HCEC 1CT (cell line): ENCODE measurements around the gene NXPH1.

Source experiments
- DNase-seq: peaks from one replicate; pipeline ENCODE4 v3.0.0-alpha.2; 2017

The NXPH1 gene

GRCh38 chr7:8437606-8438005 lies 4.2 kb downstream of the NXPH1 start:
- DNase-seq, result no peak

GRCh38 chr7:8440670-8441069 lies 7.3 kb downstream of the NXPH1 start:
- DNase-seq, result no peak

DNA sequence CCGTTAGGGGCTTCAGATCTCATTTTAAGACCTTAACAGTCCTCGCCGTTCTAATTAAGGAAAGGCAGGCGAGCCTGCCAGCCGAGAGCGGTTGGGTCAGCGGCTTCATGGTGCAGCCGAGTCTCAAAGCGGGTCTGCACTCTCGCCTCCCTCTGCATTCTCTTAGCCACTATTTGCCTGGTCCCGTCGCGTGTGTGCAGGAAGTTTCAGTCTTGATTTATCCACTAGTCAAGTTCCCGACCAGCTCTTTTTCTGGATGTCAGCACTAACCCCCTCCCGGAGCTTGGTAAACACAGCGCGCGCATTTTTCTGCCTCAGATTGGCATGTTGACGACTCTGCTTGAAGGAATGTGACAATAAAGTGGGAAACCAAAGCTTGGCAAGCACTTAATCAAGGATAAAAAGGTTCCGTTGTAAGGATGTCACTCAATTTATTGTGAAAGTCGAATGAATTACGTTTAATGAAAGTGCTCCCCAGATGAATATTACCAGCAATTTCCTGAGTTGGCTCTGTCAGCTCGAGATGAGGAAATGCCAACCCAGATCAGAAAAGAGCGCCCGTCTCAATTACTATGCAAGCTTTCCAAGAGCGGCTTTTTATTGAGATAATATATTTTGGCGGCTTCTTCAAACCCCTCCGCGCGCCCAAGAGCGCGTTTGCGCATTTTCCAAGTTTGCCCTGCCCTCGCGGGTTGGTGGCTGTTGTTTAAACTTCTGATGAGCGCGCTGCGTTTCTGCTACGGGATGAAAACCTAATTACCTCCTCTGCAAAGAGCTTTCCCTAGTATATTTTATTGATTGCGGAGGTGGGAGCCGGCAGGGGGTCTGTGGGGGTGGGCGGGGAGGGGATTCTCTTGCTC lies 7.9 kb downstream of the NXPH1 start:
- no peak for DNase-seq

DNA sequence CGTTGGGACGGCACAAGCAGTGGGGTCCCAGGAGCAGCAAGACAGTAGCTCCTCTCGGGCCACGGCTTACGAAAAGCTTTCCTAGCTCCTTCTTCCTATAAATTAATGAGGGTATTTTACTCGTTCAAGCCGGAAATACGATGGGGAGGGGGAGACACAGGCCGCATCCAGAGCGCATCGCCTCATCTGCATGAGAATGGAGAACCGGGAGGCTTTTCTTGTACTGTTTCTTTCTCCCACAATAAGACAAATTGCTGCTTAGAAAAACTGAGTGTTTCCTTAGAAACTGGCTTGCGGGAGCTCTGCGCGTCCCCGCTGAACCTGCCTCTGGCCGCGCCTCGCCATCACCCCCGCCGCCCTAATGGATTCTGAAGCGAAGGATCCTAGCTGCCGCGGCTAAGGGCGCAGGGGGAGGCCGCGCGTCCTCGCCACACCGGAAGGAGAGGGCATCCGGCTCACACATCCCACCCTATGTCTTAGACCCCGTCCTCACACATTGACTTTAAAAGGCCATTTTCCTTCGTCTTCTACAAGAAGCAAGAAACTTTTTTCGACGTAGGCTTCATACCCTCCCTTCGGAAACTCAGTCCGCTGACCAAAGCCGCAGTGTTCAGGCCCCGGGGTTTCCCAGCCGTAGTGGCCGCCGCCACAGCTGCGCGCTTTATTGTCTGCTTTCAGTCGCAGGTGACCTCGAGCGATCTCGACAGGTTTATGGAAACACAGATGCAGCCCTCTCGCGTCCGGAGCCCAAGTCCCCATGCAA lies 8.8 kb downstream of the NXPH1 start:
- no peak for DNase-seq

DNA sequence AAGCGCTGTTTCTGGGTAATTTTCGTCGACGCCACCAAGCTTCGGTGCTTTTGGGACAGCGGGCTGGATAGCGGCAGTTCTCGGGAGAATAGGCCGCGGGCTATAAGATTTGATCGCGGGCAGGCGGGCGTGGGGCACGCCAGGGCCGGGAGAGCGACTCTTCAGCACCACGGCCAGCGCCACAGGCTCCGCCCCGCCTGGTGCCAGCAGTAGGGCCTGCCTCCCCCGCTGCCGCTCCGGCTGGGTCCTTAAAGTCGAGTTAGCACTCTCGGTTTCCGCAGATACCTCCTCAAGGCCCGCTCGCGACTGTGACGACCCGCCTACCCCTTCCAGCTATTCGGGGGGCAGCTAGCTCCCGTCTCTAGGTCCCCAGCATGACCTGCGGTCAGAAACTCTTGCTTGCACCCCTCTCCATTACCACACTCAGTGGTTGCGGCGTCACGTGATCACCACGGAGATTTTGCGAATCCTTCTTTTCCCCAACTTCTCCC lies 9.4 kb downstream of the NXPH1 start:
- no peak for DNase-seq

DNA sequence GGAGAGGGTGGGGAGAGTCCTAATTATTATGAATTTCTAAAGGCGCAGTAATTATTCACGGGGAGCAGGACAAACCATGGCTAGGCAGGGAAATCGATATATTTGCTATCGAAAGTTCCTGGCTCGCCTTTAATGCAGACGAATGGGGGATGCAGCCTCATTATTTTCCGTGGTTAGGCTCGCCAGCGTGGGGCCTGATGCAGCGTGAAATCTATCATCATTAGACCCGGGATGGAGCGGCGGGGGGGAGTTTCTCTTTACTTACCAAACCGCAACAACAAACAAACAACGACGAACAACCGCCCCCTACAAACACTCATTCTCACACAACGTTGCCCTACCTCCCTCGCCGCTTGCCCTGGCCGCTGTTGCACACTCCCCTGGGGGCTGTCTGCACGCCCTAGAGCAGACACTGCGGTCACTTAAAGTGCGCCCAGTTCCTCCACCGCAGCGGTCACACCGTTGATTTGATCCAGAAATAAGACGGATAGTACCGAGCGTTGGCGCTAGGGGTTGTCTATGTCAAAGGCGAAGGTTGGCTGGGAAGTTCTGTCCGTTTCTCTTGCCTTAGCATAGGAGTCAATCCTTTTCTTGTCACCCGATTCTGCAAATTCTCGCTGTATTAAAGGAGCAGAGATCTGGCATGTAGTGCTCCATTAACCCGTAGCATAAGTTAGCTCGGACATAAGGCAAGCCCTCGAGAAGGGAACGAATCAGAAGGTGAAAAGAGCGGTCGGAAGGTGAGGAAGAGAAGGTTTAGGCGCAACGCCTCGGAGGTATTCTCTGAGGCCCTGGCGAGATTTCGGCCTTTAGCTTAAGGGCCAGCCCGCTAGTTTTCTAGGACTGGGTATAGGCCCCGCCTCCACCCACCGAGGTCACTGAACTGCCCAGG lies 10.4 kb downstream of the NXPH1 start:
- no peak for DNase-seq

DNA sequence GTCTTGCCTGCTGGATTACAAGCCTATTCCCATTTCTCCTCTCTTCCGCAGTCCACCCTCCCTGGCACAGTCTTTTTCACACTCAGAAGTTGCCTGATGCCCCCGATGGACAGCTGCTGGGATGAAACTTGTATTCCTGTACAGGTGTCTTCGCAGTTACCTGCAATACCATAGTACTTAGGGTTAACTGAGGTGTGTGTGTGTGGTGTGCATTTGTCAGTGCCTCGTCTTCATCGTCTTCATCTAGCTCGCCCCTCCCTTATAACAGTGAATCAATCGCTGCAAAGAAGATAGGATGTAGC lies 11.0 kb downstream of the NXPH1 start:
- DNase-seq, result no peak

GRCh38 chr7:8453535-8453934 lies 20.1 kb downstream of the NXPH1 start:
- DNase-seq, result no peak

DNA sequence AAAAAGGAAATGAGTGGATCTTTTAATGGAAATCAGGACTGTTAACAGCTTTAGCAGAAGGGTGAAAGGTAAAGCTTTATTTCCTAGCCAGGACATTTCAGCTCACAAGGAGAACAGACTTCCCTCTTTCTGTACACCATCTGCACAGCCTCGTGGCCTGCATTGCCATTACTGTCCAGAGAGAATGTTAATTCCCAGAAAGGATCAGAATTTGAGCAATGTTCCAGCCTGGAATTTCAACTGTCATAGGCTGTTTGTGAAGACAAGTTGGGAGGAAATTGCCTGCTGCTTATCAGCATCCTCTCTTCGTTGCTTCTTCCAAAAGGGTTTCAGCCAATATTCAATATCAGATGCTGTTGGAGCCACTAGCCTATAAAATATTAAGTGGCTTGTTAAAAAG lies 22.0 kb downstream of the NXPH1 start:
- no peak for DNase-seq

DNA sequence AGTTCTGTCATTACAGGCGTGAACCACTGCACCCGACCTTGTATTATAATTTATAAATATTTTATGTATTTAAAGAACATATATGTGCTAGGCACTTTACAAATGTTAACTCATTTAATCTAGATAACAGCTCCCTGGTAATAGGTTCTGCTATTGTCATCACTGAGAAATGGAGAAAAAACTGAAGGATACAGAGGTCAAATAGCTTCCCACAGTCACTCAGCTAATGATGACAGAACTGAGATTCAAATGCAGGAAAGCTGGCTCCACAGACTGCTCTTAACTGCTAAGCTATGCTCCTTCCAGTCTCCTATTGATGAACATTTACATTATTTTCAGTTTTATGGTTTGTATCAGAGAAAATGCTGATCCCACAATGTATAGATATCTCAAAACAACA lies 28.9 kb downstream of the NXPH1 start:
- DNase-seq, result no peak

DNA sequence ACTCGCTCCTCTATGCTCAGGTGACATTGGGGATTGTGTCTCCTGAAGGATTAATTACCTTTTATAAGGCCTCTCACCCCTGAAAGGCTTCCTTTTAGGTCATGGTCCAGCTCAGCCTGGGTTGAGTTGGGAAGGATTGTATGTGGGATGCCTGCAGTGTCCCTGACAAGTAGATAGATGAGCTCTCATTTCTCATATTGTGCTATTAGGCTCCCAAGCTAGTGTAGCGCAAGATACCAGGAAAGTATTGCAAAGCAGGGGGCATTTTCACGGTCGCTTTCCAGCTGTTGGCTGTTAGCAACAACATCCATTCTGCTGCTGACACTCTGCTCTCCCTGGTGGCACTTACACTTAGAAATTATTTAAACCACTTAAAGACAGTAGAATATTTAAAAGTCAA lies 31.9 kb downstream of the NXPH1 start:
- DNase-seq, result no peak

DNA sequence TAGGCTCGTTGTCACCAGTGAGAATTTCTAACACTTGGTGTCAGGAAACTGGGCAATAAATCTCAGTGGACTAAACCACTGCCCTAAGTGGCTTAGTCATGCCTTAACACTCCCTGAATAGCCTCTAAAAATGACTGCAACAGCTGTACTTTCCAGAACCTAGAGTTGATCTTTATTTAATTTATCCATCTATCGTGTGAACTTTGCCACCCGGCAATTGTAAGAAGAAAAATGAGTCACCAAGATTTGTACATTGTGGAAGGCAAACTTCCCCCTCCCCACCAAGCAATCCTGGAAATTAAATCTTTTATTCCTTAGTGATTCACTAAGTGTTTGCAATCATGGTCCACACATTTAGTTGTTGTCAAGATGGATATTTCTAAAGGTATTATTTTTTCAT lies 47.1 kb downstream of the NXPH1 start:
- no peak for DNase-seq

- no peak for DNase-seq
Measured at GRCh38 chr7:8481096-8481495, 47.7 kb downstream of the NXPH1 start.

GRCh38 chr7:8481752-8482446 lies 48.5 kb downstream of the NXPH1 start:
- DNase-seq, result no peak

DNA sequence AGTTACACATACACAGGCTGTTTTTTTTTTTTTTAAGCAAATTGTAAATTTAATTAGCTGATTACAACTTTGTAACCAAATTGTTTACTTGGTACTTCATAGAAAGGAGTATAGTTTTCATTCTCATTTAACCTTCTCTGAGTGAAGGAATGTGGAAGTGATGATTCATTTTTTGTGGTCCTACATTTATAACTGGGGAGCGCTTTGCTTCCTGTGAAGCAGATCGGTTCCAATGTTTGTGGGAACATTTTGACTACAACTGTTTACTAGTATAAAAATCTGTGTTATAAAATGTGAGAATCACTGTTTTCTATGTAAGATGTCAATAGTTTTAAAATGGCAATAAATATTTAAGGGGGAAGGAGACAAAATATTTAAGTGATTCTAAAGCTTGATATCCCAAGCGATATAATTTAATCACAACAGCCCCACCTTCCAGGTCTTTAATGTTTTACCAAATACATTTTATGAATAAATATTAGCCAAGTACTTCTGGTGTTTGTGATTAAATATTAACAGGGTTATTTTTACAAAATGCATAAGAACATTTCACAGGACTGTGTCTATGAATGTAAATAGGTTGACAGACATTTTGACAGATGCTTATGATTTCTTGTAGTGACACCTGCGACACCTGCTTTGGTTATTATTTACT lies 57.1 kb downstream of the NXPH1 start:
- no peak for DNase-seq

DNA sequence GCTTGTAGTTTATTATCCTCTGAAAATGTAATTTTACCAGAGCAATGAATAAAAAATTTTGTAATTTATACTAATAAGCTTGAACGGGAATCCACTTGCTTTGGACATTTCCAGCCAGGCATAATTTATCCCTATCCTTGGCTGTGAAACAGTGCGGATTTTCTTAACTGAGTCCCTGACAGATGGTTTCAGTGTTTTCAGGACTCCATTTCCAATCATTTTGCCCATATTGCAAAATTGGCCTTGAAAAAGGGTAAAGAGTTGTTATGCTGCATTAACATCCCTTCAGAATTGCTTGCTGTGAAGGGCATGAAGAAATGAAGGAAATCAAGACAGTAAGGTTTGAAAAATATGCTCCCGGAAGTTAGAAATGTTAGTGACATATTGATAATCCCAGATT lies 57.7 kb downstream of the NXPH1 start:
- no peak for DNase-seq

- no peak for DNase-seq
Measured at GRCh38 chr7:8491544-8492489, 58.4 kb downstream of the NXPH1 start.

GRCh38 chr7:8499128-8499527 lies 65.7 kb downstream of the NXPH1 start:
- DNase-seq, result no peak

- DNase-seq, result no peak
Measured at GRCh38 chr7:8500286-8500685, 66.9 kb downstream of the NXPH1 start.

GRCh38 chr7:8507566-8507965 lies 74.2 kb downstream of the NXPH1 start:
- DNase-seq, result no peak

DNA sequence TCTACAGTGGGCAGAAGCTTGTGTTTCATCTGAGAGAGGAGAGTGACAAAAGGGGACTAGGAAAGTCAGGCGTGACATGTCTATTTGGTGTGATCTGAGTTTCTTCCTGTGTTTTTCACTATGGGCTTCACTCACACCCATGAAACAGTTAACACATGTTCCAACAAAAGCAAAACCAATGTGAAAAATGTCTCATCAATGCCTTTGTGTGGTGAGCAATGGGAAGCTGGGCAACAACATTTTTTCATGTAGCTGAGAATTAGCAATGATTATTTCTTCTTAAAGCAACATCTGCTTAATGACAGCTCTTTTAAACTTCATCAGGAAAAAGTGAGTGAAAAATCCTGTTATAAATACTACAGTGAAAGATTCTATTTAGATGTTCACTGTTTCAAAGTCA lies 76.2 kb downstream of the NXPH1 start:
- DNase-seq, result no peak
